ENCODE measurements around the gene GATAD1.
"Not testable (repeated sequence)": the region's sequence is repeated elsewhere in the genome, so short reads cannot be mapped to it uniquely, and the experiment has no call there.

Gene GATAD1

GRCh38 chr7:92447345-92448204 is at the start of gene GATAD1:
GATAD1 (plus strand) TSS chr7:92447482; CDS start chr7:92447730, 248 bp downstream.
- peak; percentile 92 for DNase-seq

- no peak for DNase-seq
Measured at GRCh38 chr7:92397542-92397941, 49.7 kb upstream of the GATAD1 start.

- DNase-seq, result no peak
Measured at GRCh38 chr7:92400013-92400412, 47.3 kb upstream of the GATAD1 start.

- DNase-seq, result no peak
Measured at GRCh38 chr7:92402920-92403759, 44.1 kb upstream of the GATAD1 start.

- no peak for DNase-seq
Measured at GRCh38 chr7:92403760-92404074, 43.6 kb upstream of the GATAD1 start.

- DNase-seq, result peak; percentile 66
Measured at GRCh38 chr7:92404170-92404614, 43.1 kb upstream of the GATAD1 start.

GRCh38 chr7:92409357-92409756 is 37.9 kb upstream of the GATAD1 start:
- no peak for DNase-seq

GRCh38 chr7:92410162-92410561 is 37.1 kb upstream of the GATAD1 start:
- not testable (repeated sequence) for DNase-seq

- DNase-seq, result peak; percentile 30
Measured at GRCh38 chr7:92412745-92413144, 34.5 kb upstream of the GATAD1 start.

- no peak for DNase-seq
Measured at GRCh38 chr7:92413550-92413949, 33.7 kb upstream of the GATAD1 start.

GRCh38 chr7:92415225-92415624 is 32.1 kb upstream of the GATAD1 start:
- no peak for DNase-seq

GRCh38 chr7:92417913-92418312 is 29.4 kb upstream of the GATAD1 start:
- DNase-seq, result no peak

GRCh38 chr7:92421676-92422435 is 25.4 kb upstream of the GATAD1 start:
- no peak for DNase-seq

- DNase-seq, result no peak
Measured at GRCh38 chr7:92422926-92423325, 24.4 kb upstream of the GATAD1 start.

- DNase-seq, result no peak
Measured at GRCh38 chr7:92423710-92424131, 23.6 kb upstream of the GATAD1 start.

- peak; percentile 10 for DNase-seq
Measured at GRCh38 chr7:92425311-92425947, 21.9 kb upstream of the GATAD1 start.

- no peak for DNase-seq
Measured at GRCh38 chr7:92427193-92427592, 20.1 kb upstream of the GATAD1 start.

- DNase-seq, result no peak
Measured at GRCh38 chr7:92432299-92432946, 14.9 kb upstream of the GATAD1 start.

GRCh38 chr7:92433019-92433418 is 14.3 kb upstream of the GATAD1 start:
- no peak for DNase-seq

GRCh38 chr7:92435542-92435941 is 11.7 kb upstream of the GATAD1 start:
- DNase-seq, result no peak

GRCh38 chr7:92436612-92437445 is 10.5 kb upstream of the GATAD1 start:
- no peak for DNase-seq
